Measurements from ENCODE around the gene XPO5. TPM values are rescaled to one million over a fixed set of nuclear protein-coding genes. Genes with fewer than 3 reads are reported as not detected.

Gene XPO5
- total RNA-seq, 1 experiment from 2014 or later, result 70.9 TPM

Other genes with a start within 250 kb of the XPO5 start
- gene ZNF318, start 206.4 kb downstream of the XPO5 start, total RNA-seq (2014; rRNA removed; shearing (Covaris generic)), result 8.1 and 14.5 TPM in 2 replicates
- 17.3 and 18.4 TPM in 2 replicates for gene ABCC10, start 148.5 kb downstream of the XPO5 start, total RNA-seq (2014; rRNA removed; shearing (Covaris generic))
- 0.33 and 0.42 TPM in 2 replicates for gene DLK2, start 120.5 kb downstream of the XPO5 start, total RNA-seq (2014; rRNA removed; shearing (Covaris generic))
- 25.3 and 25.5 TPM in 2 replicates for gene TJAP1, start 98.5 kb downstream of the XPO5 start, total RNA-seq (2014; rRNA removed; shearing (Covaris generic))
- gene LRRC73, start 65.7 kb downstream of the XPO5 start, total RNA-seq (2014; rRNA removed; shearing (Covaris generic)), result 0.26 TPM in 1 of 2 replicates, not detected in the other
- gene YIPF3, start 59.1 kb downstream of the XPO5 start, total RNA-seq (2014; rRNA removed; shearing (Covaris generic)), result 92.9 and 102 TPM in 2 replicates
- gene POLR1C, start 58.9 kb downstream of the XPO5 start, total RNA-seq (2014; rRNA removed; shearing (Covaris generic)), result 40.3 and 40.8 TPM in 2 replicates
- gene POLH, start 147 bp upstream of the XPO5 start, total RNA-seq (2014; rRNA removed; shearing (Covaris generic)), result 4.7 and 5.0 TPM in 2 replicates
- gene GTPBP2, start 53.2 kb upstream of the XPO5 start, total RNA-seq (2014; rRNA removed; shearing (Covaris generic)), result 59.0 and 64.2 TPM in 2 replicates
- gene MAD2L1BP, start 59.8 kb upstream of the XPO5 start, total RNA-seq (2014; rRNA removed; shearing (Covaris generic)), result 40.0 and 46.5 TPM in 2 replicates
- gene RSPH9, start 69.0 kb upstream of the XPO5 start, total RNA-seq (2014; rRNA removed; shearing (Covaris generic)), result 0.07 TPM in 1 of 2 replicates, not detected in the other
- gene MRPS18A, start 111.8 kb upstream of the XPO5 start, total RNA-seq (2014; rRNA removed; shearing (Covaris generic)), result 77.3 and 102 TPM in 2 replicates
- 32.1 and 39.6 TPM in 2 replicates for gene VEGFA, start 194.2 kb upstream of the XPO5 start, total RNA-seq (2014; rRNA removed; shearing (Covaris generic))

Measured in H7 (cell line).